Natural killer cell (primary cell): ENCODE results near the gene LRRC10B. TPM values are rescaled to one million over a fixed set of nuclear protein-coding genes. Genes with fewer than 3 reads are reported as not detected.

ENCODE experiments used
- ATAC-seq, 3 donors: fragments of 150-1000 bp in 2 of 3; fragments of 200-7000 bp in 1 of 3; cut with Tn5 transposase; 1 replicate in 1 of 3; 2 replicates in 2 of 3; pipeline ENCODE4 v1.10.0; 2021; ENCODE audit warnings: mild to moderate bottlenecking in 2 of 3, moderate library complexity in 2 of 3
- DNase-seq, 2 donors: peaks; one replicate each; pipeline versions ENCODE4 v3.0.0 to v3.0.0-alpha.2; 2013 to 2021; ENCODE audit warnings: mixed read lengths in 1 of 2
- H3K27ac ChIP-seq: one replicate; pipeline ENCODE4 v1.5.1; 2013; ENCODE audit warnings: mild to moderate bottlenecking, low read length
- H3K27me3 ChIP-seq: one replicate; pipeline ENCODE4 v1.6.1; 2013; ENCODE audit warnings: low read length; ENCODE audit not compliant: control insufficient read depth, insufficient read depth
- H3K36me3 ChIP-seq: one replicate; pipeline ENCODE4 v1.6.1; 2013; ENCODE audit warnings: low read length; ENCODE audit not compliant: control insufficient read depth, insufficient read depth
- H3K4me1 ChIP-seq: one replicate; pipeline ENCODE4 v1.6.1; 2013; ENCODE audit warnings: low read length; ENCODE audit not compliant: control insufficient read depth, insufficient read depth
- H3K4me3 ChIP-seq: one replicate; pipeline ENCODE4 v1.5.1; 2013; ENCODE audit warnings: low read length
- H3K9me3 ChIP-seq: one replicate; pipeline ENCODE4 v1.6.1; 2013; ENCODE audit warnings: low read length; ENCODE audit not compliant: control insufficient read depth, insufficient read depth
- H3K27ac Mint-ChIP-seq, 2 donors: one replicate each; pipeline ENCODE4 v1.8.0; 2022; ENCODE audit warnings: mild to moderate bottlenecking in 2 of 2, mixed read lengths in 2 of 2, moderate library complexity in 1 of 2
- H3K27me3 Mint-ChIP-seq, 2 donors: one replicate each; pipeline ENCODE4 v1.8.0; 2022; ENCODE audit warnings: low read depth in 2 of 2, mixed read lengths in 2 of 2
- H3K36me3 Mint-ChIP-seq: one replicate; pipeline ENCODE4 v1.8.0; 2022; ENCODE audit warnings: mixed read lengths
- H3K4me1 Mint-ChIP-seq, 2 donors: one replicate each; pipeline ENCODE4 v1.8.0; 2022; ENCODE audit warnings: mixed read lengths in 2 of 2
- H3K4me3 Mint-ChIP-seq: one replicate; pipeline ENCODE4 v1.8.0; 2022; ENCODE audit warnings: mild to moderate bottlenecking, moderate library complexity, mixed read lengths
- H3K9me3 Mint-ChIP-seq, 2 donors: one replicate each; pipeline ENCODE4 v1.8.0; 2022; ENCODE audit warnings: mixed read lengths in 2 of 2
- CTCF ChIP-seq: fragments of 200-600 bp; IDR thresholded peaks from one replicate; pipeline ENCODE4 v1.8.0; 2022; ENCODE audit warnings: antibody characterized with exemption
- WGBS: methylation state at CpG from one replicate; pipeline ENCODE4 v1.1.7; 2013; ENCODE audit warnings: missing lambda C conversion rate; ENCODE audit not compliant: insufficient coverage; 5-methylcytosine and 5-hydroxymethylcytosine counted together
- intact Hi-C: fragments of 100-400 bp; cut with micrococcal nuclease; formaldehyde crosslinking; loops from one replicate; pipeline ENCODE4 v1.14.2; 2022
- total RNA-seq, 4 donors: library from RNA; stranded (reverse); fragments of 120-200 nt in 1 of 4; gene quantifications; one replicate each; pipeline versions ENCODE4 v1.2.3 to v1.2.4, GENCODE V29; 2013 to 2022

The LRRC10B gene
- total RNA-seq, 3 donors from 2014 or later (not counting 1 experiment from before 2014, with no cell fraction given) = not detected

- H3K4me3 ChIP-seq = no peak overlapping the region
- ATAC-seq (no peak), DNase-seq (no peak)
- no peaks in the 10 kb centered on the region for H3K36me3 ChIP-seq
- WGBS = 57% methylated on average over 3 of the region's 3 CpGs
- no peaks in the 10 kb centered on the region for H3K27me3 ChIP-seq
- Mint-ChIP-seq H3K9me3 (no peaks in the 10 kb centered on the region), H3K27me3 (peaks cover 0 to 4% of the 10 kb centered on the region in 2 donors), H3K27ac (no peak overlapping the region), H3K4me3 (no peak overlapping the region), H3K36me3 (no peaks in the 10 kb centered on the region), H3K4me1 (peaks cover 0 to 4% of the 10 kb centered on the region in 2 donors)
- intact Hi-C loops = no loop called here
- no peaks in the 10 kb centered on the region for H3K4me1 ChIP-seq
- H3K9me3 ChIP-seq = no peaks in the 10 kb centered on the region
- TF ChIP-seq CTCF = no peak
- H3K27ac ChIP-seq = no peak overlapping the region
These were observed 22.5 kb downstream of the LRRC10B start for GRCh38 chr11:61531044-61531443.

- H3K9me3 ChIP-seq = no peaks in the 10 kb centered on the region
- 73% methylated on average over 10 of the region's 10 CpGs for WGBS
- H3K27ac ChIP-seq = no peak overlapping the region
- H3K36me3 ChIP-seq = no peaks in the 10 kb centered on the region
- Mint-ChIP-seq H3K27ac (no peak overlapping the region), H3K4me1 (peaks cover 0 to 4% of the 10 kb centered on the region in 2 donors), H3K9me3 (no peaks in the 10 kb centered on the region), H3K4me3 (no peak overlapping the region), H3K27me3 (peaks cover 0 to 4% of the 10 kb centered on the region in 2 donors), H3K36me3 (no peaks in the 10 kb centered on the region)
- TF ChIP-seq CTCF = peak; percentile 81
- intact Hi-C loops = no loop called here
- ATAC-seq (peak in 2 of 3 donors; percentile 75 to 76), DNase-seq (peak; percentile 36 to 67)
- H3K4me3 ChIP-seq = no peak overlapping the region
- H3K4me1 ChIP-seq = no peaks in the 10 kb centered on the region
- no peaks in the 10 kb centered on the region for H3K27me3 ChIP-seq
These were observed 23.8 kb downstream of the LRRC10B start for GRCh38 chr11:61532134-61533038.

- Histone ChIP-seq H3K9me3 (no peaks in the 10 kb centered on the region), H3K27me3 (no peaks in the 10 kb centered on the region), H3K36me3 (no peaks in the 10 kb centered on the region), H3K4me1 (no peaks in the 10 kb centered on the region), H3K4me3 (no peak overlapping the region), H3K27ac (no peak overlapping the region)
- H3K27me3 Mint-ChIP-seq = peaks cover 0 to 4% of the 10 kb centered on the region in 2 donors
- DNase-seq (no peak), ATAC-seq (no peak)
- 88% methylated on average over 14 of the region's 16 CpGs for WGBS
- H3K36me3 Mint-ChIP-seq = no peaks in the 10 kb centered on the region
- H3K9me3 Mint-ChIP-seq = no peaks in the 10 kb centered on the region
- no peak for TF ChIP-seq CTCF
- intact Hi-C loops = no loop called here
- no peak overlapping the region for H3K27ac Mint-ChIP-seq
- no peak overlapping the region for H3K4me3 Mint-ChIP-seq
- H3K4me1 Mint-ChIP-seq = peaks cover 0 to 4% of the 10 kb centered on the region in 2 donors
These were observed 24.5 kb downstream of the LRRC10B start for GRCh38 chr11:61533039-61533375.
